Measurements from ENCODE around the gene PPFIBP2.

Gene PPFIBP2

DNA sequence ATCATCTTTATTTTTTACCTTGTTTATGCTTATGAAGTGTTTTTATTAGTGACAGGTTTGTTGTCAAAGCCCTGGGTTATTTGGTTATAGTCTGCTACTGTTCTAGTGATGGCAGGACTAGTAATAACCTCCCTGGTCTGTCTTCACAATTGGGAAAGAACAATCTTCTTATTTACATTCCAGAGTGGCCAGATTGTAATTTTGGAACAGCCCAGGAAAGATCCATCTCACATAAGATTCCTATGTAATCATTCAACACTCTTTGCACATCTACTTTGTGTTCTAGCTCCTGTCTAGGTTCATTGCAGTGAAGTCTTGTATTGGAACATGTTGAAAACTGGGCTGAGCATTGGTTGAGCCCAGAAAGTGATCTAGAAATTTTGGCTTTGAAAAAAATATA is 95.7 kb downstream of the PPFIBP2 start:
- H3K4me3 ChIP-seq (ENCODE audit: low read depth, low read length) = no peak overlapping the region
- TF ChIP-seq, protein P1, sequence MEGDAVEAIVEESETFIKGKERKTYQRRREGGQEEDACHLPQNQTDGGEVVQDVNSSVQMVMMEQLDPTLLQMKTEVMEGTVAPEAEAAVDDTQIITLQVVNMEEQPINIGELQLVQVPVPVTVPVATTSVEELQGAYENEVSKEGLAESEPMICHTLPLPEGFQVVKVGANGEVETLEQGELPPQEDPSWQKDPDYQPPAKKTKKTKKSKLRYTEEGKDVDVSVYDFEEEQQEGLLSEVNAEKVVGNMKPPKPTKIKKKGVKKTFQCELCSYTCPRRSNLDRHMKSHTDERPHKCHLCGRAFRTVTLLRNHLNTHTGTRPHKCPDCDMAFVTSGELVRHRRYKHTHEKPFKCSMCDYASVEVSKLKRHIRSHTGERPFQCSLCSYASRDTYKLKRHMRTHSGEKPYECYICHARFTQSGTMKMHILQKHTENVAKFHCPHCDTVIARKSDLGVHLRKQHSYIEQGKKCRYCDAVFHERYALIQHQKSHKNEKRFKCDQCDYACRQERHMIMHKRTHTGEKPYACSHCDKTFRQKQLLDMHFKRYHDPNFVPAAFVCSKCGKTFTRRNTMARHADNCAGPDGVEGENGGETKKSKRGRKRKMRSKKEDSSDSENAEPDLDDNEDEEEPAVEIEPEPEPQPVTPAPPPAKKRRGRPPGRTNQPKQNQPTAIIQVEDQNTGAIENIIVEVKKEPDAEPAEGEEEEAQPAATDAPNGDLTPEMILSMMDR (IDR thresholded peaks at IDR 0.05; ENCODE audit: low read depth, low read length, missing control alignments) = no peak
- DNase-seq (ENCODE audit: low read depth) = no peak
- in situ Hi-C loops (cut with HindIII; ENCODE audit: low sequenced_read_pairs) = no loop called here

DNA sequence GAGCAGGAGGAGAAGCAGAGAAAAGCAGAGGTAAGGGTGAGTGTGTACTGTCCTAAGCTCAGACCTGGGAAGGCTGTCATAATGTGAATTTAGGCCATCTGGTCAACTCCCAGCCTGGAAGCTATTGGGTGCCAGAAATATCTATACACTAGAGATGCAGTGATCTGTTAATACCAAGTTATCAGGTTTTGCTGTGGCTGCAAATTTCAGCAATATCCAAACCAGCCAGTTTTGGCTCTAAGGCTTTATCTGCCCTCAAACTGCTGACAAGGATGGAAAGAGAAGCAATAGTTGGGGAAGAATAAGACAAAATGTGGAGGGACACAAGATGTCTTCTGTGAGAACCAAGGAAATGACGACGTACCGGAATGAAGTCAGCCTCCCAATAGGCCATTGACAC is 96.6 kb downstream of the PPFIBP2 start:
- no peak overlapping the region for H3K4me3 ChIP-seq (ENCODE audit: low read depth, low read length)
- DNase-seq (ENCODE audit: low read depth) = no peak
- in situ Hi-C loops (cut with HindIII; ENCODE audit: low sequenced_read_pairs) = no loop called here
- TF ChIP-seq, protein P1 (IDR thresholded peaks at IDR 0.05; ENCODE audit: low read depth, low read length, missing control alignments) = no peak

DNA sequence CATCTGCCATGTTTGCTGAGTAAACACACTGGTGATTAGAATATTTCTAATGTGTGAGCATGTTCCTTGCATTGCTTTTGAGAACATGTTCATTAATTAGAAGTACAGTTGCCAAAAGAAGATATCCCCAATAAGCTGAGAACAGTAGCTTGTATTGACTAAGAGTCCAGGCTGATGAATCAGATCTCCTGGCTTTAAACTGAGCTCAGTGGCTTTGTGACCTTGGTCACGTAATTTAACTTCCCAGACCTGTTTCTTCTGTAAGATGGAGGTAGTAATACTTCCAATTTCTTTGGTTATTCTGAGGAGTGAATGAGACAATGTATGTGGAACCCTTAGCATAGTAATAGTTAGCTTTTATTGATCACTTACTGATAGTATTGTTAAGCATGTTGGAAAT is 97.6 kb downstream of the PPFIBP2 start:
- H3K4me3 ChIP-seq (ENCODE audit: low read depth, low read length) = no peak overlapping the region
- TF ChIP-seq, protein P1 (IDR thresholded peaks at IDR 0.05; ENCODE audit: low read depth, low read length, missing control alignments) = no peak
- no peak for DNase-seq (ENCODE audit: low read depth)
- in situ Hi-C loops (cut with HindIII; ENCODE audit: low sequenced_read_pairs) = no loop called here

DNA sequence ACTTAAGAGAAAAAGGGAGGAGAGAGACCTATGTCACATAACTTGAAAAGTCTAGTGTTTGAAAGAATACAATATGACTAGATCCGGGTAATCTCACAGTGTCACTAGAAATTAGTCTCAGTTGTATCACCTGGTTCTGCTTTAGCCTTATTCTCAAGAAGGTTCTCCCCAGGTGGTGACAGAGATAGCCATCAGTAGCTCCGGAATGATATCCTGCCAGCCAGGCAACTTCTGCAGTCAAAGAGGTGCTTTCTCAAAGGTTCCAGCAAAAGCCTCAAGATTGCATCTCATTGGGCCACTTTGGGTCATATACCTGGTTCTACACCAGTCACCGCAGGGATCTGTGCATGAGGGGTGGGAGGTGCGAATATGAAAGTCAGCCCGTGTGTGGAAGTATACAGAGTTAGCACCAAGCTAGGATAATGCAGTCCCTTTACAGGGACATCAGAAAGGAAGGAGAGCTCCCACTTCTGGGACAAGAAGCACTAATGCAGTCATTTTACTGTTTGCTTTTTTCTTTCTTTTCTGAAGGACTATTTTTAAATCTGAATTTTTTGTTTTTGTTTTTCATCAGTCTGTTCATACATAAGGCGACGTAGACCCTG is 98.4 kb downstream of the PPFIBP2 start:
- H3K4me3 ChIP-seq (ENCODE audit: low read depth, low read length) = no peak overlapping the region
- TF ChIP-seq, protein P1 (IDR thresholded peaks at IDR 0.05; ENCODE audit: low read depth, low read length, missing control alignments) = no peak
- no peak for DNase-seq (ENCODE audit: low read depth)
- in situ Hi-C loops (cut with HindIII; ENCODE audit: low sequenced_read_pairs) = no loop called here

DNA sequence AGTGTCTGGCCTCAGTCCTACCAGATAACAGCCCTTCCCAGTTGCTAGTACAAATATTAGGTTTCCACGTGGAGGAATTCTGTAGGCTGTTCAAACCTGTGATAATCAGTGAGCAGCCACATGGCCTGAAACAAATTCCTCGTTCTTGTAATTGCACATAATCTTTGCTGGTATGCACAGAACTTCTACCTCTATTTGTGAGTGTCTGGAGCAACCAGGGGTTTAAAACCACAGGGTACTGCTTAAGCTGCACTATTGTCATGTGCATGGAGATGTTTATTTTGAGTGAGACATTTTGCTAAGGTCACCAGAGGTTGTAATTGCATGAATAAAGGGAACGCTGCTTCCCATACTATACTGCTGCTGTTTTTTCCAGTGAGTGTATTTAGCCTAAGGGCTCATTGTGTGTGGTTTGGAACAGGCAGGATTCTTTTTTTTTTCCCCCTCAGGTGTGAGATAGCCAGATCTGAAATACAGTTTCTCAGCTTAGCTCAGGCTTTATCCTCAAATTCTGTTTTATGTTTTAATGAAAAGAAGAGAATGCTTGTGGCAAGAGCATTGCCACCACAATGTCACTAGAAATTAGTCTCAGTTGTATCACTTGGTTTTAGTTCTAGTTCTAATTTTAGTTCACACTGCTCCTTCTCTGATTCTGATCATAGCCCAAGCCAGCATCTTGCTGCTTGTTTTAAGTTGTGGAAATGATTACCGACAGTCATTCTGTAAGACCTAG is 99.0 kb downstream of the PPFIBP2 start:
- TF ChIP-seq, protein P1 (IDR thresholded peaks at IDR 0.05; ENCODE audit: low read depth, low read length, missing control alignments) = no peak
- in situ Hi-C loops (cut with HindIII; ENCODE audit: low sequenced_read_pairs) = no loop called here
- no peak for DNase-seq (ENCODE audit: low read depth)

DNA sequence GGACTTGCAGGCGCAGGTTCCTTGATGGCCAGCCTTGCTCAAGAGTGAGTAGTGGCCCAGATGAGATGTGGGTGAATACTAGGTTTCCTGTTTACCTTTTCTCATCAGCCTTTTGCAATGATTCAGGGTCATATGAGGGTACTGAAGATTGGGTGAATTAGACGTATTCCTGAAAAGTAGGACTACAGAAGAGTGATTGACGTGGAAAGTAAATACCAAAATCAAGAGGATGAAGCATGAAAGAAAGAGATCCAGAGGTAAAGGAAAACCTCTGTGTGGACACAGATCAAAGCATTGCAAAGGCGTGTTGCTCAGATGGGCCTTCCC is 99.6 kb downstream of the PPFIBP2 start:
- no peak overlapping the region for H3K4me3 ChIP-seq (ENCODE audit: low read depth, low read length)
- TF ChIP-seq, protein P1 (IDR thresholded peaks at IDR 0.05; ENCODE audit: low read depth, low read length, missing control alignments) = no peak
- in situ Hi-C loops (cut with HindIII; ENCODE audit: low sequenced_read_pairs) = no loop called here
- no peak for DNase-seq (ENCODE audit: low read depth)

More for the DNA sequence above, 99.0 kb downstream of the PPFIBP2 start:
- no peak overlapping the region for H3K4me3 ChIP-seq (ENCODE audit: low read depth, low read length)
